NCI-H1417 treated with DMSO at 0.1 percent for 48 hours (cell line): Measurements from ENCODE around the gene COX6B2.

Source experiments
- DNase-seq: peaks from one replicate; lab custom pipeline; 2025; lab: John Stamatoyannopoulos, UW

COX6B2 gene

DNA sequence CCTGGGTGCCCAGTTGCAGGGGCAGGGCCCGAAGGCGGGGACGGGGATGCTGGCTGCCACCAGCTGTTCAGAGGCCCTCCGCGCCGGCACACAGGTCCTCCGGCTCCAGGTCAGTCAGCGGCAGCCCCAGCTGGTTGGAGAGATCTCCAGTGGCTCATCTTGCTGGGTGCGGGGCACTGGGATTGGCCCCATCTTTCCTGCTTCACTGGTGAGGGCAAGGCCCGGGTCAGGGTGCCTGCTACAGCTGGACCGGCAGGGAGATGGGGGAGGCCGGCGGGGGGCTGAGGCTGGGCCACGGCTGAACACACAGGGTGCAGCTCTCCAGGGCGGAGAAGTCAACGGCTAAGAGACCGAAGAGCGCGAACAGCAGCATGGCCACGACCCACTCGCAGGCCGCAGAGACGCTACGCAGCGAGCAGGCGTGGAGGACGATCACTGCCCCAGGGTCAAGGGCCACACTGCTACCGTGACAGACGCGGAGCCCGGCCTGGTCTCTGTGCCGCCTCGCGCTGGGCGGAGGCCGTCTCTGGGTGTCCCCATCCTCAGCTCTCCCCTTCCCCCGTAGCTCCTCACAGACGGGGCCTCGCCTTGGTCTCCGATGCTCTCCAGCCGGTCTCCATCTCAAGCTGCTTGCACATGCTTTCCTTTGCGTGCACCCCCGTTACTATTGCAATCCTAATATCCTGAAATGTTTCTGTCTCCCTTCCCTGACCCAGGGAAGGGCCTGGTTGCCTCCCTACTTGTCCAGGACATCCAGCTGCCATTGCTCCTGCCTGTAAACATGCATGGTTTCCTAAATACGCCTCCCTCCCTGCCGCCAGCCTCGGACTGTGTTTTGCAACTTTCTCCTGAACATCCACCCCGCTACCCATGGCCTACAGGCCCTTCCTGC lies 41.7 kb downstream of the COX6B2 start:
- no peak for DNase-seq

DNA sequence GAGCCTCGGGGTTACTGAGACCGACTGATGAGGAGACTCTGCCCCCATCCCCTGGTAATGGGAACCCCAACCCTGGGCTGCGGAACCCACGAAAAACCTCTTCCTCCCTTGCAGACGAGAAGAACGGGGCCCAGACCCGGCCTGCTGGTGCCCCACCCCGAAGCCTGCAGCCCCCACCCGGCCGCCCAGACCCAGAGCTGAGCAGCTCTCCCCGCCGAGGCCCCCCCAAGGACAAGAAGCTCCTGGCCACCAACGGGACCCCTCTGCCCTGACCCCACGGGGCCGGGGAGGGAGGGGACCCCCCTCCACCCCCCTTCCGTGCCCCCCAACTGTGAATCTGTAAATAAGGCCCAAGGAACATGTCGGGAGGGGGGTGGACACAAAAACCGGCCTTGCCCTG lies 42.7 kb downstream of the COX6B2 start:
- DNase-seq = no peak

DNA sequence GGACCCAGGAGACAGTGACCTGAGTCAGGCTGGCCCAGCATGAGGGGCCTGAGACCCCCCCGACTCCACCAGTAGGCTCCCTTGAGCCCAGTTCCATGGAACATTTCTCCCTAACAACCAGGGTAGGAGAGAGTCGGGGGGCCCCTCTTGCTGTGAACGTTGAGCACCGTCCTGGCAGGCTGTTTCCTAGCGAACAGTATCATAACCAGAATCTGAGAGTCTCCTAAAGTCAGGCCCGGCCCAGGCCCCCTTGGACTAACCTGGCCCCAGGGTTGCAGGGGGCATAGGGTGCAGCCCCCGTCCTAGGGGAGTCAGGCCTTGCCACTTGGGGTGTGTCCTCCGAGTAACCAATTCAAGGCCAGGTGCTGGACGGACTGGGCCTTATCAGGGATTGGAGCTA lies 43.1 kb downstream of the COX6B2 start:
- no peak for DNase-seq

DNA sequence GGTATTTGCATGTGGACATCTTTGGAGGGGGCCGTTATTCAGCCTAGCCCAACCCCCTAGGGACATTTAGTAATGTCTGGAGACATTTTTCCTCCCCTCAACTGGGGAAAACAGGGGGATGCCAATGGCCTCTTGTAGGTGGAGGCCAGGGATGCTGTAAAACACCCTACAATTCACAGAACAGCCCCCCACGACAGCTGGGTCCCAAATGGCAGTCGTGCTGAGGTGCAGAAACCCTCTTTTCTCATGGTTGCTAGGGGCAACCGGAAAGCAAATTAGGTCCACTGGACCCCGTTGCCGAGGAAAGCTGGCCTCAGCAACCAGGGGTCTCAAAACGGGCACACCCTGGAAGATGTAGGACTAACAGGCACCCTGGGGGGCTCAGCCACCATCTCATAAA lies 44.0 kb downstream of the COX6B2 start:
- no peak for DNase-seq

DNA sequence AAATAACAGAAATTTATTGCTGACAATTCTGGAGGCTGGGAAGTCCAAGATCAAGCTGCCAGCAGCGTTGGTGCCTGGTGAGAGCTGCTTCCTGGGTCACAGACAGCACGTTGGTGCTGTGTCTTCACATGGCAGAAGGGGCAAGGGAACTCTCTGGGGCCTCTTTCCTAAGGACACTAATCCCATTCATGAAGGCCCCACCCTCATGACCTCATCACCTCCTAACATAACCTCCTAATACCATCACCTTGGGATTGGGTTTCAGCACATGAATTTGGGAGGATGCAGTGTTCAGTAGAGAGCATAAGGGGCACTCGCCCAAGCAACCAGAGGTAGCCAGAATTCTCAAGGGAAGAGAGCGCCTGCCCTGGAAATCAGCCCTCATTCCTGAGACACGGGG lies 45.1 kb downstream of the COX6B2 start:
- no peak for DNase-seq

DNA sequence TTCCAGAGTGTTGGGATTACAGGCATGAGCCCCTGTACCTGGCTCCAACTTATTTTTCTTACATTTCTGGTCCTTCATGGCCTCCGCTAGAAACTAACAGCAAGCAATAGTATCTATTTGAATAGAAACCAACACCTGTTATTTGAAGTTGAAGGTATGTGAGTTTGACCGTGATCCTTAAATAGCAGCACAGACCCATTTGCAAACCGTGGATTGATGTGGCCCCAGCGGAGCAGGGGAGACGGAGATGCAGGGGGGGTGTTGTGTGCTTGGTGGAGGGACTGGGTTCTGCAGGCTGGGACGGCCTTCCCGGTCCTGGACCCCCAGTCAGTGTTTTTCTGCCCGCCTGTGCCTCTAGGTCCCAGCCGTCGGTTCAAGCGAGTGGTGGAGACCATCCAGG lies 46.2 kb downstream of the COX6B2 start:
- DNase-seq = no peak

DNA sequence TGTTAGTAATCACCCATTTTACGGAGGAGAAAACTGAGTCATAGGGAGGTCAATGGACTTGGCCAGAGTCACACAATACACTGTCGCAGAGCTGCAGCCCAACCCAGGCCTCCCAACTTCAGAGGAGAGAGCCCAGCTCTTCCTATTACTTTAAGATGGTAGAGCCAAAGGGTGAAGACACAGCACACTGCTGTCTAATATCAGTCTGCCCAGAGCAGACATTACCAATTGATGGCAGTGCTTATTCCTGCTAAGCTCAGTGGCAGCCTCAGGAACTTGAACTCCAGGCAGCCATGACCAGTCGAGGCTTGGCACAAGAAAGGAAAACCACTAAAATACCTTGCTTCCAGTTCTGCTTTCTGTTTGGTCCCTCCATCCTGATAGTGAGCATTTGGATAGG lies 47.8 kb downstream of the COX6B2 start:
- DNase-seq = no peak

DNA sequence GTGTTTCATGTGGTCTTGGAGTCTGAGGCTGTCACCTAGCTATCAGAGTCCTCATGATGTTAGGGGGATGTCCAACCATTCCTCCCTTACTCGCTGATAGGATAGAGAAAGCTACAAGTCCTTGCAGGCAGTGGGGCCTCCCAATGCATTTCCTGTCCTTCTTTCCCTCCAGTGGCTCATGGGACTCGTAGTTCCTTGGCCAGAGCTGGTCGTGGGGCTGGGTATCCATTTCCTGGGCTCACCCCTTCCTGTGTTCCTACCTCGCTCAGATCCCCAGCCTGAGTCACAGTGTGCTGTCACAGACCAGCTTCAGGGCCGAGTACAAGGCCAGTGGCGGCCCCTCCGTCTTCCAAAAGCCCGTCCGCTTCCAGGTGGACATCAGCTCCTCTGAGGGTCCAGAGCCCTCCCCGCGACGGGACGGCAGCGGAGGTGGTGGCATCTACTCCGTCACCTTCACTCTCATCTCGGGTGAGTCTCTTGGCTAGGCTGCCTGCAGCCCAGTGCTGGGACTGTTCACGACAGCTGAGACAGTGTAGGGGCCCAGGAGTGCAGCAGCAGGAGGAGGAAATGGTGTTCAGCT lies 48.4 kb downstream of the COX6B2 start:
- no peak for DNase-seq

DNA sequence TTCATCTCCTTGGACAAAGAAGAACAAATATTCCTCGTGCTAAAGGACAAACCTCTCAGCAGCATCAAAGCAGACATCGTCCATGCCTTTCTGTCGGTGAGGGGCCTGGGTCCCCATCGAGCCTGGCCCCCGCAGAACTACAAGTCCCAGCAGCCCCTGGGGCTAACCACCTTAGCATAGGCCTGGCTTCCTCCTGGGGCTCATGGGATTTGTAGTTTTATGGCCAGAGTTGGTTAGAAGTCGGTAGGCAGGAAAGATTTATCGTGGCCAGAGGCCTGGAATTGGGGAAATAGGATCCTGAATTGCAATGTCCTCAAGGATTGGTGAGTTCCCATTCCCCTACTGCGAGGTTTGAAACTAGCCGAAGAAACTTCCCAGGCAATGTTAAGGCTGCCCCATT lies 49.0 kb downstream of the COX6B2 start:
- DNase-seq = no peak

DNA sequence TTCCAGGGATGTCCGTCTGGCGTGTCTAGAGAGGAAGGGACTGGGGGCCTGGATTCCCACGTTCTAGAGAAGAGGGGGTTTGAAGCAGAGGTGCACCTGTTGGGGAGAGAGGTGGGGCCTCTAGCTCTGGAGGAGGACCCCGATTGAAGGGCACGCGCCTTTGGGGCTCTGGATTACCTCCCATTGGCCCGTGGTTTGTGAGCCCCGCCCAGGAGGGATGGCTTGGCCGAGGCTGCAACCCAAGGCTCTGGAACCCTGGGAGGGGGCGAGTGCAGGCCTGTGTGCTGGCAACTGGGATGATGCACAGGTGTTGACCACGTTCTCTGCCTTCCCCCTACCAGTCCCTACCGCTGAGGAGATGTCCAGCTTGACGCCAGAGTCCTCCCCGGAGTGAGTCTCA lies 49.5 kb downstream of the COX6B2 start:
- DNase-seq = no peak

DNA sequence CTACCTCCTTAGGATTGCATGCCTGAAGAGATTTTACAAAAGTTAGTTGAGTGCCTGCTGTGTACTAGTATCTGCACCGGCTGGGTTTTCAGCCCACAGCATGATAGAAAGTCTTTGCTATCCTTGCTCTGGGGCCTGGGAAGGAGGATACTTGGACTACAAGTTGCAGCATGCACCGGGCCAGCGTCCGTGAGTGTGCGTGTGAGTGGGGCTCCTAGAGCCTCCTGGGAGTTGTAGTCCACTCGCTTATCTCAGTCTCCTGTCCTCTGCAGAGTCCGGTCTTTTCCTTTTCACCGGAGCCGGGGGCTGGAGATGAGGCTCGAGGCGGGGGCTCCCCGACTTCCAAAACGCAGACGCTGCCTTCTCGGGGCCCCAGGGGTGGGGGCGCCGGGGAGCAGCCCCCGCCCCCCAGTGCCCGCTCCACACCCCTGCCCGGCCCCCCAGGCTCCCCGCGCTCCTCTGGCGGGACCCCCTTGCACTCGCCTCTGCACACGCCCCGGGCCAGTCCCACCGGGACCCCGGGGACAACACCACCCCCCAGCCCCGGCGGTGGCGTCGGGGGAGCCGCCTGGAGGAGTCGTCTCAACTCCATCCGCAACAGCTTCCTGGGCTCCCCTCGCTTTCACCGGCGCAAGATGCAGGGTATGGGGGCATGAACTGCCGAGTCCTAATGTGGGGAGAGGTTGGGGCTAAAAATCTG lies 50.1 kb downstream of the COX6B2 start:
- no peak for DNase-seq

DNA sequence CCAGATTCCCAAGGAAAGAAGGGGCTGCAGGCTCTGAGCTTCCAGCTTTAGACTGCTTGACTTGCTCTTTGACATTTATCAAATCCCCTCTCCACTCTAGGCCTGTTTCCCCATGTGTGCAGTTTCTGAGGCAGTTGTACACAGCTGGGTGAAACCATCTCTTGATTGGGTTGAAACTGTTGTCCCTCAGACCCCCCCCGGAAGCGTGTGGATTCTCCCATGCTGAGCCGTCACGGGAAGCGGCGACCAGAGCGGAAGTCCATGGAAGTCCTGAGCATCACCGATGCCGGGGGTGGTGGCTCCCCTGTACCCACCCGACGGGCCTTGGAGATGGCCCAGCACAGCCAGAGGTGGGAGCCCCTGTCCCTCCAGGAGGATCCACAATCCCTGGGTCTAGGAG lies 51.0 kb downstream of the COX6B2 start:
- no peak for DNase-seq

DNA sequence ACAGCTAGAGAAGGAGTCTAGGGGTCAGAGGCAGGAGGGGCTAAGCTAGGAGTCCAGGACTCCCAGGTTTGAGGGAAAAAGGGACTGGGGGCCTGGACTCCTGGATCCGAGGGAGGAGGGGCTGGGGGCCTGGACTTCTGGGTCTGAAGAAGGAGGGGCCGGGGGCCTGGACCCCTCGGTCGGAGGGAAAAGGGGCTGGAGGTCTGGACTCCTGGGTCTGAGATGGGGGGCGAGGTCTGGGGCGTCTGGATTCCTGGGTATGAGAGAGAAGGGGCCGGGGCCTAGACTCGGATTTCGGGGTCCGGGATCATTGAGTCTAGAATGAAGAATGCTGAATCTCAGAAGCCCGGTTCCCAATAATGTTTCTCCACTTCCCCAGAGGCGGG lies 52.2 kb downstream of the COX6B2 start:
- DNase-seq = no peak

DNA sequence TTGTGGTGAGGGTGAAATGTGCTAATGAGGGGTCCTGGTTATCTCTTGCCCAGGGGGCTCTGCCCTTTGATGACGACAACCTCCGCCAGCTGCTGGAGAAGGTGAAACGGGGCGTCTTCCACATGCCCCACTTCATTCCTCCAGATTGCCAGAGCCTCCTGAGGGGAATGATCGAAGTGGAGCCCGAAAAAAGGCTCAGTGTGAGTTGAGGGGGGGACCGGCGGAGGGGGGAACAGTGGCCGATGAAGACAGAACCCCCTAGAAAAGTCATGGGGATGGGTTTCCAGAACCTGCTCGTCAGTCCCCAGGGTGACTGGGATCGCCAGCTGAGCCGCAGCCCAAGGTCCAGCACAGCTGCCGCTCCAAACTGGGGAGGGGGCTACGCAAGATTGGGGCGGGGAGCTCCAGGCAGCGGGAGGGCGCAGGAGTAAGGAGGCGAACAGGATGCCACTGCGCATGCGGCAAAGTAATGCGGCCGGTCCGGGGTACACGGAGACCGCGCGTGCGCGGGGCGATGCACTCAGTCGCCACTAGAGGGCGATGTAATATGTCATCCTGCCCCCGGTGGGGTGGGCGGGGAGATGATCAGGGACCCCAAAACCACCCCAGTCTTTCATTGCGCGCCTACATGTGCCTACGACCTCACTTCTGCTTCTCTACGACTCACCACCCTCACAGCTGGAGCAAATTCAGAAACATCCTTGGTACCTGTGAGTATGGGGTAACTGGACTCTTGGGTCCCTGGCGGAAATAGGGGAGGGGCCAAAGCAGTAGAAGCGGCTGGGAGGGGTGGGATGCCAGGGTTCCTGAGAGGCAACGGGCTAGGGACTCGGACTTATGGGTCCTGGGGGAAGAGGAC lies 52.8 kb downstream of the COX6B2 start:
- peak; percentile 25 for DNase-seq

DNA sequence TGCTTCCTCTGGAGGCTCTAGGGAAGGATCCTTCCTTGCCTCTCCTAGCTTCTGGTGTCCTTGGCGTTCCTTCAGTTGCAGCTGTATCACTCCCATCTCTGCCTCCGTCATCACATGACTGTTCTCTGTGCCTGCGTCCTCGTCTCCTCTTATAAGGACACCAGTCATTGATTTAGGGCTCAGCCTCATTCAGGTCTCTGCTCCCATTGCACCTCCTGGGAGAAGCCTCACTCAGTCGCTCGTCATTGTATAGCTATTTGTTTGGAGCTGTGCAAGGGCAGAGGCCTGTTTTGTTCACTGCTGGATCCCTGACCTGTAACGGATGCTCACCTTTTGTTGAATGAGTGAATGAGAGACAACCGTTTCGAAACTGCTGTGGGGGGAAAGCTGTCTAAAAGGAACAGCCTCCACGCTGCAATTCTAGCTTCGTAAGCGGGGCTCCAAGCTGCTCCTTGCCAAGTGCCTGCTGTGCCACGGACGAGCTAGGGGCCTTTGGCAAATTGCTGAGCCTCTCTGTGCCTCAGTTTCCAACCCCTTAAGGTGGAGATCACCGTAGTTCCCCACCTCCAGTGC lies 53.5 kb downstream of the COX6B2 start:
- no peak for DNase-seq

DNA sequence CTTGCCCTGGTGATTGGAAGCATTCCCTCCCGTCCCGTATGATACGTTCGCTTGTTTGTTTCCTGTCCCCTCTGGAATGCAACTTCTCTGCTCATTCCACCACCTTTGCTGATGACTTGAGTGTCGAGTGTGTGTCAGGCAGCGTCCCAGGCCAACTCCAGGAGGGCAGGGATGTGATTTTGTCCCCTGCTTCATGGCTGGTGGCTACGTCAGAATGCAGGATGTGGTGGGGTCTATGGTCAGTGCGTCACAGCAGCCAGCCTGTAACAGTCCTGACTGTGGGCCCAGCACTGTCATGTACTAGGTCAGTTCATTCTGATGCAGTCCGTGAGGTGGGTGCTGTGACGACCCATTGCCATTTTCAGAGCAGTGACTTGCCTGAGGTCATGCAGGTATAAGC lies 54.5 kb downstream of the COX6B2 start:
- no peak for DNase-seq
